SK-N-SH (cell line): ENCODE measurements around the gene PDE4D. TPM values are rescaled to one million over a fixed set of nuclear protein-coding genes. Genes with fewer than 3 reads are reported as not detected.
"Not testable (repeated sequence)": the region's sequence is repeated elsewhere in the genome, so short reads cannot be mapped to it uniquely, and the experiment has no call there.

Source experiments
- CTCF ChIA-PET: fragments of 300-600, 350-600 bp; formaldehyde crosslinking; extraction: SDS; loops from one replicate; lab custom pipeline; 2021; lab: Yijun Ruan, JAX
- POLR2A ChIA-PET: fragments of 350-600 bp; sonication (Branson Sonifier 250); formaldehyde crosslinking; extraction: SDS; loops from one replicate; lab custom pipeline; 2020; ENCODE audit warnings: antibody characterized with exemption, inconsistent platforms; lab: Yijun Ruan, JAX
- DNase-seq: peaks from one replicate; pipeline ENCODE4 v3.0.0; 2012
- H2AFZ ChIP-seq: fragments of 200-600 bp; sonication (generic); 2 replicates; pipeline ENCODE4 v1.8.1; 2016; ENCODE audit warnings: antibody characterized with exemption, mild to moderate bottlenecking, low read depth
- H3F3A ChIP-seq: fragments of 200-600 bp; sonication (generic); replicated peaks from 2 replicates; pipeline ENCODE3; 2016; ENCODE audit warnings: antibody characterized with exemption, mild to moderate bottlenecking; ENCODE audit not compliant: insufficient read depth
- H3K27ac ChIP-seq, 2 experiments: fragments of 200-500 bp in 1 of 2; fragments of 200-600 bp in 1 of 2; sonication (Bioruptor generic) in 1 of 2; sonication (generic), shearing (Covaris generic) in 1 of 2; 2 replicates each; pipeline versions ENCODE4 v1.5.1 to v1.6.1; 2014 to 2016; ENCODE audit warnings: low read depth in 2 of 2, inconsistent platforms in 1 of 2, low read length in 1 of 2, mild to moderate bottlenecking in 1 of 2, mixed read lengths in 1 of 2
- H3K27me3 ChIP-seq: fragments of 200-600 bp; sonication (generic), shearing (Covaris generic); 2 replicates; pipeline ENCODE4 v1.6.1; 2016; ENCODE audit warnings: mixed run types; ENCODE audit not compliant: insufficient read depth
- H3K36me3 ChIP-seq, 2 experiments: fragments of 200-500 bp in 1 of 2; fragments of 200-600 bp in 1 of 2; sonication (Bioruptor generic) in 1 of 2; sonication (generic) in 1 of 2; replicated peaks in 1 of 2; 2 replicates each; pipeline versions ENCODE3 to v1.5.1; 2014 to 2016; ENCODE audit warnings: low read length in 1 of 2, mild to moderate bottlenecking in 1 of 2; ENCODE audit not compliant: insufficient read depth in 2 of 2, control insufficient read depth in 1 of 2
- H3K4me1 ChIP-seq, 2 experiments: fragments of 200-500 bp in 1 of 2; fragments of 200-600 bp in 1 of 2; sonication (Bioruptor generic) in 1 of 2; sonication (generic), shearing (Covaris generic) in 1 of 2; 2 replicates each; pipeline versions ENCODE4 v1.5.1 to v1.6.1; 2014 to 2016; ENCODE audit warnings: low read depth in 1 of 2, low read length in 1 of 2, mixed run types in 1 of 2; ENCODE audit not compliant: insufficient read depth in 2 of 2, control insufficient read depth in 1 of 2
- H3K4me2 ChIP-seq: fragments of 200-600 bp; sonication (generic), shearing (Covaris generic); 2 replicates; pipeline ENCODE4 v1.6.1; 2017; ENCODE audit warnings: mixed run types
- H3K4me3 ChIP-seq, 2 experiments: fragments of 200-500 bp in 1 of 2; fragments of 200-600 bp in 1 of 2; sonication (Bioruptor generic) in 1 of 2; sonication (generic), shearing (Covaris generic) in 1 of 2; 2 replicates each; pipeline versions ENCODE4 v1.5.1 to v1.8.1; 2014 to 2016; ENCODE audit warnings: low read depth in 2 of 2, inconsistent platforms in 1 of 2, low read length in 1 of 2, mild to moderate bottlenecking in 1 of 2, mixed read lengths in 1 of 2, moderate library complexity in 1 of 2
- H3K79me2 ChIP-seq: fragments of 200-600 bp; sonication (generic); 2 replicates; pipeline ENCODE4 v1.8.1; 2017; ENCODE audit warnings: mild to moderate bottlenecking; ENCODE audit not compliant: insufficient read depth
- H3K9ac ChIP-seq: fragments of 200-600 bp; sonication (generic); 2 replicates; pipeline ENCODE4 v1.6.1; 2017; ENCODE audit warnings: mixed run types
- H3K9me2 ChIP-seq: fragments of 200-600 bp; sonication (generic); 2 replicates; pipeline ENCODE4 v1.6.1; 2017; ENCODE audit warnings: mixed run types
- H3K9me3 ChIP-seq: fragments of 200-600 bp; sonication (generic); 2 replicates; pipeline ENCODE4 v1.6.1; 2017; ENCODE audit warnings: mixed run types, mild to moderate bottlenecking, moderate library complexity
- H4K20me1 ChIP-seq: fragments of 200-600 bp; sonication (generic); 2 replicates; pipeline ENCODE4 v1.6.1; 2017; ENCODE audit warnings: mild to moderate bottlenecking, mixed run types; ENCODE audit not compliant: insufficient read depth
- CHD2 ChIP-seq: fragments of 150-350 bp; IDR thresholded peaks from 2 replicates; pipeline ENCODE4 v1.6.1; 2018; ENCODE audit warnings: low read length; ENCODE audit not compliant: partially characterized antibody
- ELF1 ChIP-seq: IDR thresholded peaks from 2 replicates; pipeline ENCODE4 v1.4.0; 2012
- EP300 ChIP-seq, 2 experiments: IDR thresholded peaks; 2 replicates each; pipeline versions ENCODE4 v1.4.0 to v1.6.1; 2012; ENCODE audit warnings: borderline replicate concordance in 1 of 2, low read depth in 1 of 2, low read length in 1 of 2
- FOSL2 ChIP-seq: IDR thresholded peaks from 2 replicates; pipeline ENCODE4 v1.4.0; 2012; ENCODE audit warnings: low read depth, mild to moderate bottlenecking, moderate library complexity, borderline replicate concordance
- FOXJ3 ChIP-seq: sonication (generic); formaldehyde crosslinking; IDR thresholded peaks from 2 replicates; pipeline ENCODE4 v1.5.1; 2020; ENCODE audit warnings: mild to moderate bottlenecking, missing genetic modification reagents
- GABPA ChIP-seq: IDR thresholded peaks from 2 replicates; pipeline ENCODE4 v1.4.0; 2012; ENCODE audit warnings: low read depth, mild to moderate bottlenecking
- IRF3 ChIP-seq: fragments of 150-350 bp; IDR thresholded peaks from 2 replicates; pipeline ENCODE4 v1.6.1; 2016; ENCODE audit warnings: mild to moderate bottlenecking, low read depth, low read length
- MAX ChIP-seq: IDR thresholded peaks from 2 replicates; pipeline ENCODE4 v1.4.0; 2012; ENCODE audit warnings: low read depth
- MXI1 ChIP-seq: IDR thresholded peaks from 2 replicates; pipeline ENCODE4 v1.6.1; 2012; ENCODE audit warnings: mild to moderate bottlenecking, low read depth, low read length, improper control_type of control experiment
- NFIC ChIP-seq: IDR thresholded peaks from 2 replicates; pipeline ENCODE4 v1.4.0; 2012; ENCODE audit warnings: borderline replicate concordance
- NRF1 ChIP-seq: IDR thresholded peaks from 2 replicates; pipeline ENCODE4 v1.6.1; 2012; ENCODE audit warnings: low read depth, mild to moderate bottlenecking, low read length
- RAD21 ChIP-seq: IDR thresholded peaks from 2 replicates; pipeline ENCODE4 v1.6.1; 2012; ENCODE audit warnings: mild to moderate bottlenecking, low read length
- RCOR1 ChIP-seq: fragments of 150-350 bp; IDR thresholded peaks from 2 replicates; pipeline ENCODE4 v1.6.1; 2017; ENCODE audit warnings: antibody characterized with exemption, low read length
- REST ChIP-seq: IDR thresholded peaks from 2 replicates; pipeline ENCODE4 v1.6.1; 2012; ENCODE audit warnings: mild to moderate bottlenecking, low read depth, low read length, moderate library complexity
- RFX5 ChIP-seq: IDR thresholded peaks from 2 replicates; pipeline ENCODE4 v1.6.1; 2012; ENCODE audit warnings: mild to moderate bottlenecking, improper control_type of control experiment, low read length
- SIN3A ChIP-seq: IDR thresholded peaks from 2 replicates; pipeline ENCODE4 v1.6.1; 2012; ENCODE audit warnings: low read depth, mild to moderate bottlenecking, low read length, moderate library complexity, borderline replicate concordance
- TAF1 ChIP-seq: IDR thresholded peaks from 2 replicates; pipeline ENCODE4 v1.6.1; 2012; ENCODE audit warnings: low read depth, mild to moderate bottlenecking, low read length, moderate library complexity, borderline replicate concordance
- TEAD4 ChIP-seq: IDR thresholded peaks from 2 replicates; pipeline ENCODE4 v1.4.0; 2012; ENCODE audit warnings: mild to moderate bottlenecking, borderline replicate concordance; ENCODE audit not compliant: insufficient read depth
- USF1 ChIP-seq: IDR thresholded peaks from 2 replicates; pipeline ENCODE4 v1.4.0; 2012; ENCODE audit warnings: low read depth, borderline replicate concordance
- USF2 ChIP-seq: fragments of 150-350 bp; IDR thresholded peaks from 2 replicates; pipeline ENCODE4 v1.6.1; 2017; ENCODE audit warnings: antibody characterized with exemption, low read length, low read depth, borderline replicate concordance
- WGBS: methylation state at CpG from one replicate; pipeline ENCODE4 v1.1.6; 2017; ENCODE audit warnings: low lambda C conversion rate; 5-methylcytosine and 5-hydroxymethylcytosine counted together
- polyA plus RNA-seq, 3 experiments: library from polyadenylated mRNA; depleted of rRNA; stranded (reverse); fragments of >200 nt; gene quantifications; 2 replicates each; pipeline ENCODE4 v1.2.3, GENCODE V29; 2012

Gene PDE4D
- polyA plus RNA-seq, 1 of the 3 experiments (the other 2 are of a cell fraction), result 2.4 TPM

GRCh38 chr5:59394956-59395355 is 498.6 kb downstream of the PDE4D start:
- DNase-seq, H3K36me3 ChIP-seq, H3K79me2 ChIP-seq, H3K9ac ChIP-seq, POLR2A ChIA-PET, CTCF ChIA-PET, H3K4me1 ChIP-seq, H2AFZ ChIP-seq, H3K9me3 ChIP-seq, H3K27ac ChIP-seq, H4K20me1 ChIP-seq, H3K27me3 ChIP-seq, H3K4me3 ChIP-seq, H3K9me2 ChIP-seq, H3F3A ChIP-seq, H3K4me2 ChIP-seq: not testable (repeated sequence)
- WGBS, result 100% methylated on average over 1 of the region's 15 CpGs

GRCh38 chr5:59393585-59394420 is 499.7 kb downstream of the PDE4D start:
- Histone ChIP-seq H3K4me3 (no peak overlapping the region), H3K27me3 (no peaks in the 10 kb centered on the region), H3K9me2 (no peaks in the 10 kb centered on the region), H3K9me3 (no peaks in the 10 kb centered on the region), H3K79me2 (no peaks in the 10 kb centered on the region), H3K9ac (no peak overlapping the region), H3K27ac (no peak overlapping the region), H4K20me1 (no peaks in the 10 kb centered on the region), H3K4me1 (no peaks in the 10 kb centered on the region; a peak in 1 of 4 replicates), H3K4me2 (no peak overlapping the region), H2AFZ (no peak overlapping the region), H3K36me3 (no peaks in the 10 kb centered on the region), H3F3A (no peaks in the 10 kb centered on the region)
- POLR2A ChIA-PET, result no interaction called here
- 60% methylated on average over 4 of the region's 4 CpGs for WGBS
- DNase-seq, result peak; percentile 12
- TF ChIP-seq CHD2 (no peak), GABPA (no peak), SIN3A (no peak), ELF1 (no peak), NFIC (no peak), USF2 (no peak), TAF1 (no peak), RCOR1 (no peak), REST (no peak), EP300 (IDR thresholded peaks at IDR 0.05; ENCODE audit: borderline replicate concordance in 1 of 2, low read depth in 1 of 2, low read length in 1 of 2) (no peak), MAX (no peak), TEAD4 (no peak), RAD21 (no peak), MXI1 (no peak), FOSL2 (no peak), USF1 (no peak), FOXJ3 (CRISPR knock-in tag) (no peak), IRF3 (no peak), NRF1 (no peak), RFX5 (no peak)
- CTCF ChIA-PET, result interaction anchor here (0.5 kb wide), 1 partner anchor 280 kb away, joined by 3 read pairs; no protein-coding TSS in a partner anchor
